ENCODE data around the gene DRD2.

Gene DRD2

DNA sequence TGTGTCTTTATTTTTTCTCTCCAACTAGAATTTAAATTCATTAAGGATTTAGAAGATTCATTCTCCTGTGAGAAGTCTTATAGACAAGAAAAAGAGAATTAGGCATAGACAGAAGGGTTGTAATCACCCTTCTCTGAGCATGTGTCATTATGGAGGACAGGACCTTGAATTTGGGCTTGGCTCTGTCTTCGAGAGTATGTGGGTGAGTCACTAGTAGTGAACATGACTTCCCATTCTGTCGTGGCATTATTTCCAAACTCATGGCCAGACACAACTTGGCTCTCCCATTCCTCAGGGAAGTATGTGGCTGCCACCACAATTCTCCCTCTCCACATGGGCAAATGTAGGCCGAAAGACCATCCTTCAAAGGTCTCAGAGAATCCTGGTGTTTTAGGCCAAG, 101.9 kb downstream of the DRD2 start:
- DNase-seq = no peak

DNA sequence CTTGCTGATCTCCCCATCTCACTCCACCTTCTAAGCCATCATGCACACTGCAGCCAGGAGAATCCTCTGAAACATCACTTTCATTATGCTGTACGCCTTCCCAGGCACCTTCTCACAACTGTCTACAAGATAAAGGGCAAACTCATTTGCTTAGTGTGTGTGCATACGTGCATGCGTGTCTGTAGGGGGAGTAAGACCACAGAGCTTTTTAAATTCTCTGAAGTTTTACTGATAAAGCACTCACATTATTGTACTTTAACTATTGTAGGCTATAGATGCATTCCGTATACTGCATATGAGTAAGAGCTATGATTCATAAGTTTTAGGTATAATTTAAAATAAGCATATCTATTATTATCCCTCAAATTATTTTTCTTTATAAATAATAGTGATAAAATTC, 102.9 kb downstream of the DRD2 start:
- no peak for DNase-seq

DNA sequence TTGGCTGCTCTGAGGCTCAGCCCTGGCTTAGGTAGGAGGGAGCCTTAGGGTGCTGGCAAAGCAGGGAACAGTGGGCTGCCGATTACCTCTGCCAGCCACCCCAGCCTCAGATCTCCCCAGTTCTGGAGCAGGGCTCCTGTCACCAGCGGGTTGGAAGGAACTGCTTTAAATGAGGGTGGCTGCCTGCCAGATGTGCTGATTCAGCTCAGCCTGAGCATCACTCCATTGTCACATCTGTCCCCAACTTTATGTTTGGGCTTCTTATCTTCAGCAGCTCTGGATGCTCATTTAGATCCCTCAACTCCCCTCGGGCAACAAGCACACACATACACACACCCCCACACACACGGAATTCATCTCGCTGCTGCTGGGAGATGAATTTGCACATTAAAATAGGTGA, 104.6 kb downstream of the DRD2 start:
- peak in 9 of 58 donors; percentile 3 to 69 (median 9) for DNase-seq

DNA sequence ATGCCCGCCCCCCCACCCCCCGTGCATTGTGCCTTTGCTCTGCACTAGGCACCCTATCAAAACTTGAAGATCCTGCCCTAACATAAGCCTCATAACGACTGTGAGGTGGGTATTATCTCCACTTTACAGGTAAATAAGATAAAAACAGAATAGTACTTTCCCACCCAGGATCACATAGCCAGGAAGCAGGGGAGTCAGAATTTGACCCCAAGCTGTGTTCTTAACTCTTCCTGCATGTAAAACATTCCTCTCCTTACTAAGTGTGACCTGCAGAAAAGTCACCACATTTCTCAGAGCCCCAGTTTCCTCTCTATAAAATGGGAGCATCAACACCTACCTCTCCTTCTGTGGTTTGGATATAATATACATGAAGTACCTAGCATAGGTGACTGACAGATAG, 105.8 kb downstream of the DRD2 start:
- DNase-seq = no peak

DNA sequence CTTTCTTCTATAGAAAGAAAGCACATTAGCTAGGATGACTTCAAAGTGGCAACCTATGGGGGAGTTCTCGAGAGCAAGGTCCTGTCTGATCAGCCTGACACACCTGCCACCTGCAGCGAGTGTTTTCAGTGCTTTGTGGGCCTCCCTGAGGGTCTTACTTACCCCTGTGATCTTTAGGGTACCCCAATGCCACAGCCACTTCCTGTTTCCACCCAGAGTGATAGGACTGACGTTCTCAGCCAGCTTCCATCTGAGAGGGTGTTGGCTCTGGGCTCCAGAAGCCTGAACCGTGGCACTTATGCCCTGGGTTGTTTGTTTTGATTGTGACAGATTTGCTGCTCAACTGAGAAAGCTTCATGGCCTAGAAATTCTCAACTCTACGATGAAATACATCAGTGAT, 109.3 kb downstream of the DRD2 start:
- DNase-seq = no peak

DNA sequence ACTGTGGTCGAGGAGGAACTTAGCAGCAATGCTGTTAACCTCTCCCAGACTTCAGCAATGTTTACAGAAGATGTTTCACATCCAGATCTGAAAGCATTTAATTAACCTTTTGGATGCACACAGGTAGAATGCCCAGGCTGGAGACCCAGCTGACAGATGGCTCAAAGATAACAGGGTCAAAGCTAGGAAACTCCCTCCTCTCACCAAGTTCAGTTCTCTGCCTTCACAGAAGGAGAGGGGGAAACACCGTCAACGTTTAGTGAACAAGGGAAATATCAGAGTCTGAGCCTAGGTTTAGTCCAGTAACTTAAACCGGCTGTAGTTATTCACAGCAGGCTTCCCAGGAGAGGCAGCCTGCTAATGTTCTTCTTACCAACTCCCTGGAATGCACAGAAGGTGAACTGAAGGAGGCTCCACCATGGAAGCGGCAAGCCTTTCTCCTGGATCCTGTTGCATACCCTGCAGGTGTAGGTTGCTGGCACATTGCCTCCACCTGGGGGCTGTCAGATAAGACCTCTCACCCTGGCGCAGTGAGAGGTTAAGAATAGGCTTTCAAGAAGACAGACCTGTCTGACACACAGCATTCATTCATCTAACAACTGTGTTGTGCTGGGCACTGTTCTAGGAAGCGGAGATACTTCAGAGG, 111.1 kb downstream of the DRD2 start:
- DNase-seq = no peak

DNA sequence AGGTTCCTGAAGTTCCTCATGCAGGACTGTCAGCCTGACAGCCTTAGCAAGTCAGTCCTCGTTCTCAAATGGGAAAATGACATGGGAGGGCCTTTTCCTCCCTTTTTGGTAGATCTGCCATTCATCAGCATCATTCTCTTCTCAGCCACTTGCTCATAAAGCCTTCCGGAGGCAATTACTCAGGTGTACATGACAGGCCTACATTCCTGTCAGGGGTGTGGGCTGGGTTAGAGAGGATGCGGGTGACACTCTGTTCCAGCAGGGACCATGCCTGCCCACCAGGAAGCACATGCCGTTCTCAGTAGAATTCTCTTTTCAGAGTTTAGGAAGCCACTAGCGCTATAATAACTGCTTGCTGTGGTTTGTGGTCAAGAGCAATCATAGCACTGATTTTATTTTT, 111.8 kb downstream of the DRD2 start:
- DNase-seq = no peak

Data from anterior cingulate cortex (tissue), 58 donors.